H1 (cell line): ENCODE measurements around the gene UPF1. TPM values are rescaled to one million over a fixed set of nuclear protein-coding genes. Genes with fewer than 3 reads are reported as not detected.

ENCODE experiments used
- CTCF ChIA-PET: fragments of 300-600 bp; sonication (Branson Sonifier 250); formaldehyde crosslinking; loops from one replicate; lab custom pipeline; 2021; ENCODE audit not compliant: partially characterized antibody; lab: Charles Lee
- POLR2A ChIA-PET: fragments of 300-600 bp; sonication (Branson Sonifier 250); formaldehyde crosslinking; loops from one replicate; lab custom pipeline; 2021; ENCODE audit warnings: inconsistent platforms; ENCODE audit not compliant: partially characterized antibody; lab: Charles Lee
- DNase-seq, 2 experiments: peaks; one replicate each; pipeline versions ENCODE4 v3.0.0 to v3.0.0-alpha.2; 2010 to 2022; ENCODE audit warnings: low spot score in 2 of 2, low read depth in 1 of 2, mixed read lengths in 1 of 2
- FAIRE-seq: peaks from 2 replicates; lab custom pipeline; 2011; peaks lifted over from hg19 to GRCh38; lab: Jason Lieb, UNC
- H2AFZ ChIP-seq: 2 replicates; pipeline ENCODE4 v1.8.1; 2012; ENCODE audit warnings: low read length, inconsistent platforms
- H2AK5ac ChIP-seq: 2 replicates; pipeline ENCODE4 v1.6.1; 2013; ENCODE audit warnings: low read depth, low read length
- H2BK120ac ChIP-seq: replicated peaks from 2 replicates; pipeline ENCODE3; 2013; ENCODE audit warnings: low read depth, low read length, inconsistent platforms
- H2BK12ac ChIP-seq: 2 replicates; pipeline ENCODE4 v1.6.1; 2013; ENCODE audit warnings: low read depth, low read length
- H2BK15ac ChIP-seq: 2 replicates; pipeline ENCODE4 v1.6.1; 2013; ENCODE audit warnings: low read length
- H2BK20ac ChIP-seq: 2 replicates; pipeline ENCODE4 v1.6.1; 2013; ENCODE audit warnings: low read length
- H2BK5ac ChIP-seq: 2 replicates; pipeline ENCODE4 v1.6.1; 2013; ENCODE audit warnings: low read depth, low read length
- H3K14ac ChIP-seq: 2 replicates; pipeline ENCODE4 v1.6.1; 2013; ENCODE audit warnings: inconsistent platforms; ENCODE audit not compliant: insufficient read length
- H3K18ac ChIP-seq: 2 replicates; pipeline ENCODE4 v1.6.1; 2013; ENCODE audit warnings: low read length; ENCODE audit errors: extremely low read depth
- H3K23ac ChIP-seq: 2 replicates; pipeline ENCODE4 v1.6.1; 2013; ENCODE audit warnings: inconsistent platforms; ENCODE audit not compliant: insufficient read length
- H3K23me2 ChIP-seq: 2 replicates; pipeline ENCODE4 v1.6.1; 2013; ENCODE audit warnings: low read depth, low read length
- H3K27ac ChIP-seq: 2 replicates; pipeline ENCODE4 v1.6.1; 2011; ENCODE audit warnings: low read depth, low read length, inconsistent platforms
- H3K27me3 ChIP-seq, 4 experiments: replicated peaks in 1 of 4; 1 replicate in 1 of 4; 2 replicates in 3 of 4; pipeline versions ENCODE4 v1.6.1 to v1.8.1; 2011 to 2013; ENCODE audit warnings: low read length in 3 of 4, mild to moderate bottlenecking in 3 of 4, inconsistent platforms in 2 of 4, mixed read lengths in 2 of 4, moderate library complexity in 1 of 4; ENCODE audit not compliant: control insufficient read depth in 3 of 4, insufficient read depth in 3 of 4; ENCODE audit errors: extremely low read depth in 1 of 4
- H3K36me3 ChIP-seq, 4 experiments: 2 replicates each; pipeline versions ENCODE4 v1.6.1 to v1.8.1; 2011 to 2013; ENCODE audit warnings: mild to moderate bottlenecking in 4 of 4, low read length in 3 of 4, moderate library complexity in 2 of 4, control low read depth in 1 of 4, inconsistent platforms in 1 of 4; ENCODE audit not compliant: insufficient read depth in 4 of 4, control insufficient read depth in 2 of 4
- H3K4ac ChIP-seq: replicated peaks from 2 replicates; pipeline ENCODE3; 2013; ENCODE audit warnings: low read length, low read depth, mixed read lengths, inconsistent platforms; ENCODE audit not compliant: insufficient read length
- H3K4me1 ChIP-seq, 4 experiments: replicated peaks in 1 of 4; 1 replicate in 1 of 4; 2 replicates in 3 of 4; pipeline versions ENCODE4 v1.6.1 to v1.8.1; 2011 to 2013; ENCODE audit warnings: low read length in 3 of 4, inconsistent platforms in 2 of 4, mixed read lengths in 1 of 4; ENCODE audit not compliant: insufficient read depth in 4 of 4, control insufficient read depth in 3 of 4
- H3K4me2 ChIP-seq, 2 experiments: 2 replicates each; pipeline versions ENCODE4 v1.6.1 to v1.8.1; 2011 to 2013; ENCODE audit warnings: low read depth in 2 of 2, low read length in 2 of 2, control low read depth in 1 of 2, inconsistent platforms in 1 of 2, mild to moderate bottlenecking in 1 of 2; ENCODE audit not compliant: insufficient read depth in 1 of 2
- H3K4me3 ChIP-seq, 4 experiments: fragments of 200-600, 300-600 bp in 1 of 4; sonication (generic), shearing (Covaris generic), sonication (Bioruptor Twin) in 1 of 4; 2 replicates each; pipeline versions ENCODE4 v1.5.1 to v1.8.1; 2011 to 2016; ENCODE audit warnings: low read length in 4 of 4, low read depth in 3 of 4, control low read depth in 2 of 4, inconsistent platforms in 2 of 4, mild to moderate bottlenecking in 2 of 4, mixed read lengths in 1 of 4, moderate library complexity in 1 of 4; ENCODE audit not compliant: insufficient read depth in 2 of 4; ENCODE audit errors: extremely low read depth in 1 of 4
- H3K56ac ChIP-seq: replicated peaks from 2 replicates; pipeline ENCODE3; 2013; ENCODE audit warnings: low read depth, mild to moderate bottlenecking, mixed read lengths, low read length, inconsistent platforms; ENCODE audit not compliant: insufficient read length
- H3K79me1 ChIP-seq: 2 replicates; pipeline ENCODE4 v1.6.1; 2013; ENCODE audit warnings: low read depth, low read length, control low read depth
- H3K79me2 ChIP-seq, 2 experiments: 2 replicates each; pipeline versions ENCODE4 v1.6.1 to v1.8.1; 2012 to 2013; ENCODE audit warnings: low read length in 2 of 2, mild to moderate bottlenecking in 2 of 2, inconsistent platforms in 1 of 2; ENCODE audit not compliant: insufficient read depth in 2 of 2, control insufficient read depth in 1 of 2
- H3K9ac ChIP-seq, 4 experiments: replicated peaks in 1 of 4; 1 replicate in 1 of 4; 2 replicates in 3 of 4; pipeline versions ENCODE4 v1.6.1 to v1.8.1; 2011 to 2013; ENCODE audit warnings: low read depth in 3 of 4, low read length in 3 of 4, control low read depth in 2 of 4, mild to moderate bottlenecking in 2 of 4, moderate library complexity in 2 of 4, inconsistent platforms in 1 of 4; ENCODE audit errors: extremely low read depth in 1 of 4
- H3K9me3 ChIP-seq, 2 experiments: 2 replicates each; pipeline versions ENCODE4 v1.6.1 to v1.8.1; 2012 to 2013; ENCODE audit warnings: mild to moderate bottlenecking in 2 of 2, moderate library complexity in 2 of 2, control low read depth in 1 of 2, inconsistent platforms in 1 of 2, low read depth in 1 of 2, low read length in 1 of 2, mixed read lengths in 1 of 2; ENCODE audit not compliant: insufficient read depth in 2 of 2
- H4K20me1 ChIP-seq, 2 experiments: replicated peaks in 1 of 2; 2 replicates each; pipeline versions ENCODE3 to v1.8.1; 2011 to 2013; ENCODE audit warnings: inconsistent platforms in 2 of 2, low read length in 2 of 2, mild to moderate bottlenecking in 1 of 2; ENCODE audit not compliant: insufficient read depth in 2 of 2, control insufficient read depth in 1 of 2
- H4K5ac ChIP-seq: 2 replicates; pipeline ENCODE4 v1.6.1; 2013; ENCODE audit warnings: low read length, low read depth, mixed read lengths, inconsistent platforms; ENCODE audit not compliant: insufficient read length
- H4K8ac ChIP-seq: 2 replicates; pipeline ENCODE4 v1.8.0; 2013; ENCODE audit warnings: mild to moderate bottlenecking, moderate library complexity, low read length, inconsistent platforms; ENCODE audit not compliant: insufficient read depth; ENCODE audit errors: extremely low read depth
- H4K91ac ChIP-seq: replicated peaks from 2 replicates; pipeline ENCODE3; 2013; ENCODE audit warnings: low read length, mixed read lengths, inconsistent platforms; ENCODE audit not compliant: insufficient read length
- BCL11A ChIP-seq, 2 experiments: IDR thresholded peaks; one replicate each; pipeline ENCODE4 v1.6.1; 2011; ENCODE audit warnings: low read depth in 2 of 2, low read length in 2 of 2, mild to moderate bottlenecking in 2 of 2
- CEBPB ChIP-seq: IDR thresholded peaks from 2 replicates; pipeline ENCODE4 v1.6.1; 2012; ENCODE audit warnings: low read depth, low read length
- CHD2 ChIP-seq: IDR thresholded peaks from 2 replicates; pipeline ENCODE4 v1.6.1; 2012; ENCODE audit warnings: low read length, improper control_type of control experiment
- EZH2 ChIP-seq: fragments of 200-600 bp; sonication (generic); IDR thresholded peaks from 2 replicates; pipeline ENCODE4 v1.7.1; 2012; ENCODE audit warnings: low read depth, mild to moderate bottlenecking, moderate library complexity, low read length, inconsistent platforms; ENCODE audit not compliant: severe bottlenecking
- HDAC2 ChIP-seq, 2 experiments: fragments of 300-600 bp in 1 of 2; sonication (generic) in 1 of 2; IDR thresholded peaks; 2 replicates each; pipeline ENCODE4 v1.6.1; 2011 to 2012; ENCODE audit warnings: low read depth in 2 of 2, low read length in 2 of 2, mild to moderate bottlenecking in 2 of 2, moderate library complexity in 2 of 2, borderline replicate concordance in 1 of 2, inconsistent platforms in 1 of 2
- MAX ChIP-seq: IDR thresholded peaks from 2 replicates; pipeline ENCODE4 v1.6.1; 2012; ENCODE audit warnings: inconsistent platforms
- POU5F1 ChIP-seq: IDR thresholded peaks from 2 replicates; pipeline ENCODE4 v1.6.1; 2011; ENCODE audit warnings: low read depth, mild to moderate bottlenecking, low read length, moderate library complexity
- RAD21 ChIP-seq, 2 experiments: IDR thresholded peaks in 1 of 2; conservative IDR thresholded peaks in 1 of 2; 2 replicates each; pipeline ENCODE4 v1.6.1; 2011; ENCODE audit warnings: low read depth in 2 of 2, low read length in 2 of 2, improper control_type of control experiment in 1 of 2, inconsistent platforms in 1 of 2, mild to moderate bottlenecking in 1 of 2, moderate library complexity in 1 of 2
- RXRA ChIP-seq: IDR thresholded peaks from 2 replicates; pipeline ENCODE4 v1.6.1; 2011; ENCODE audit warnings: low read depth, mild to moderate bottlenecking, low read length, moderate library complexity; ENCODE audit not compliant: insufficient read depth
- SIX5 ChIP-seq: IDR thresholded peaks from 2 replicates; pipeline ENCODE4 v1.6.1; 2011; ENCODE audit warnings: mild to moderate bottlenecking, low read depth, low read length
- WGBS, 2 experiments: shearing (Covaris generic) in 1 of 2; methylation state at CpG; one replicate each; pipeline versions ENCODE4 v1.1.6 to v1.1.7; 2013 to 2015; ENCODE audit warnings: low lambda C conversion rate in 2 of 2, mixed read lengths in 2 of 2, inconsistent platforms in 1 of 2, low coverage in 1 of 2, missing lambda C conversion rate in 1 of 2; ENCODE audit not compliant: insufficient replicate concordance in 2 of 2, insufficient coverage in 1 of 2, insufficient read length in 1 of 2; ENCODE audit errors: extremely low coverage in 1 of 2, missing lambda C conversion rate in 1 of 2; 5-methylcytosine and 5-hydroxymethylcytosine counted together
- polyA plus RNA-seq, 7 experiments: library from polyadenylated mRNA; depleted of rRNA in 3 of 7; stranded (reverse) in 5 of 7; unstranded in 2 of 7; fragments of >200 nt in 5 of 7; fragments of 200-250 nt in 2 of 7; gene quantifications; 1 replicate in 5 of 7; 2 replicates in 1 of 7; 4 replicates in 1 of 7; pipeline versions ENCODE4 v1.2.1 to v1.2.3, GENCODE V29; 2011 to 2013; ENCODE audit warnings: missing spikeins in 2 of 7, mixed read lengths in 2 of 7
- total RNA-seq: library from RNA; stranded (reverse); fragmentation: NEBNext Ultra II Directional; extraction: Animal tissue kit (Norgen Biotek cat#: 25700); gene quantifications from 2 replicates; pipeline ENCODE4 v1.2.1, GENCODE V29; 2021

The UPF1 gene
- total and polyA plus RNA-seq, 2 of the 8 experiments (the other 6 are each of a cell fraction or from before 2014, with no cell fraction given), result 46.4 to 62.0 TPM

- no peaks in the 10 kb centered on the region for H3K79me1 ChIP-seq
- CTCF ChIA-PET, result interaction anchor here (0.6 to 1.2 kb wide), 4 partner anchors 10 to 50 kb away, joined by 3 read pairs; no protein-coding TSS in a partner anchor
- no peak for DNase-seq
- no peak overlapping the region for H3K4ac ChIP-seq
- no peak overlapping the region for H3K56ac ChIP-seq
- no peak overlapping the region for H3K4me2 ChIP-seq
- H3K23ac ChIP-seq, result no peak overlapping the region
- no peak overlapping the region for H2BK120ac ChIP-seq
- peaks cover 0 to 14% (median 8%) of the 10 kb centered on the region in 4 experiments; a peak in 3 of 7 replicates for H3K27me3 ChIP-seq
- H2BK20ac ChIP-seq, result no peak overlapping the region
- FAIRE-seq, result no peak
- H3K9me3 ChIP-seq, result no peaks in the 10 kb centered on the region
- H3K79me2 ChIP-seq, result no peaks in the 10 kb centered on the region
- no peak overlapping the region for H3K14ac ChIP-seq
- no peak overlapping the region for H3K27ac ChIP-seq
- H3K4me1 ChIP-seq, result no peaks in the 10 kb centered on the region
- H4K20me1 ChIP-seq, result no peaks in the 10 kb centered on the region
- 96% methylated on average over 5 of the region's 5 CpGs; no CpG with 5 or more reads in 1 of the 2 experiments for WGBS, 2 experiments
- H3K23me2 ChIP-seq, result no peaks in the 10 kb centered on the region
- H3K36me3 ChIP-seq, result no peaks in the 10 kb centered on the region
- no peak overlapping the region for H2BK15ac ChIP-seq
- no peak overlapping the region for H2BK5ac ChIP-seq
- no peak for TF ChIP-seq CHD2
- TF ChIP-seq SIX5, result no peak
- no peak for TF ChIP-seq MAX
- no peak for TF ChIP-seq EZH2
- TF ChIP-seq BCL11A (IDR thresholded peaks at IDR 0.05; ENCODE audit: low read depth in 2 of 2, low read length in 2 of 2), result no peak
- no peak for TF ChIP-seq RXRA
- TF ChIP-seq HDAC2 (IDR thresholded peaks at IDR 0.05; ENCODE audit: borderline replicate concordance in 1 of 2, low read depth in 2 of 2, low read length in 2 of 2), result no peak
- no peak for TF ChIP-seq RAD21 (IDR thresholded peaks at IDR 0.05 in 1 of 2, conservative IDR thresholded peaks at IDR 0.05 in 1 of 2; ENCODE audit: low read depth in 2 of 2, low read length in 2 of 2)
- no peak for TF ChIP-seq POU5F1
- no peak for TF ChIP-seq CEBPB
- H2AK5ac ChIP-seq, result no peak overlapping the region
- no peak overlapping the region for H3K4me3 ChIP-seq
- H3K18ac ChIP-seq, result no peak overlapping the region
- POLR2A ChIA-PET, result no interaction called here
- no peak overlapping the region for H4K91ac ChIP-seq
- no peak overlapping the region for H2AFZ ChIP-seq
- H4K5ac ChIP-seq, result no peak overlapping the region
- no peak overlapping the region for H4K8ac ChIP-seq
- no peak overlapping the region for H2BK12ac ChIP-seq
- H3K9ac ChIP-seq, result no peak overlapping the region
Observed at GRCh38 chr19:18815673-18816072, 16.1 kb upstream of the UPF1 start.
